ENCODE measurements around the gene TNFRSF18. TPM values are rescaled to one million over a fixed set of nuclear protein-coding genes. Genes with fewer than 3 reads are reported as not detected.

Gene TNFRSF18
- total RNA-seq, 1 donor from 2014 or later, result 0.47 TPM

DNA sequence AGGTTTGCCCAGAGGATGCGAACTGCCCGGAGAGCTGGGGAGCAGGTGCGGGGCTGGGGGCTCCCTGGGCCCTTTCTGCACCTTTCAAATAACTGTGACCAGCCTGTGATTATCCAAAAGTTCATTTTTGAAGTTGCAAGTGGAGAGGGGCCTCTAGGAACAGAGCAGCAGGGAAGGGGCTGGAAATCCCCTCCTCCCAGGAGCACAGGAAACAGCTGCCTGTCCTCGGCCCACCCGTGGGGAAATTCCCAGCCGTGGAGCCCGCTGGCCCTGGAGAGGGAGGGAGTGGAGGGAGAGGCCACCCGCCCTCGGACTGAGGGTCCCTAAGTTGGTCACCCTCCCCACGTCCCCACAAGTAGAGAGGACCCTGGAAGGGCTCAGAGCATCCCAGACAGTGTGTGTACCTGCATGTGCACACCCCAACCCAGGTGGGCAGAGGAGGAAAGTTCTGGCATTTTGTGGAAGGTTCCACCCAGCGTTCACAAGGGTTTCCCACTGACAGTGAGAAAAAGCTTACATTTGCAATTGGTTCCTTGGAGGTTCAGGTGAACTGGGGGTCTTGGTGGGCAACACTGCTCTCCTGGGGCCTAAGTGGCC, 8.8 kb upstream of the TNFRSF18 start:
- Histone ChIP-seq H3K9me3 (no peaks in the 10 kb centered on the region), H3K4me3 (no peak overlapping the region), H3K27ac (no peak overlapping the region), H3K27me3 (ENCODE audit: low read depth) (no peaks in the 10 kb centered on the region), H3K36me3 (peaks cover 41% of the 10 kb centered on the region), H3K4me1 (peaks cover 22% of the 10 kb centered on the region)
- TF ChIP-seq, protein P1, sequence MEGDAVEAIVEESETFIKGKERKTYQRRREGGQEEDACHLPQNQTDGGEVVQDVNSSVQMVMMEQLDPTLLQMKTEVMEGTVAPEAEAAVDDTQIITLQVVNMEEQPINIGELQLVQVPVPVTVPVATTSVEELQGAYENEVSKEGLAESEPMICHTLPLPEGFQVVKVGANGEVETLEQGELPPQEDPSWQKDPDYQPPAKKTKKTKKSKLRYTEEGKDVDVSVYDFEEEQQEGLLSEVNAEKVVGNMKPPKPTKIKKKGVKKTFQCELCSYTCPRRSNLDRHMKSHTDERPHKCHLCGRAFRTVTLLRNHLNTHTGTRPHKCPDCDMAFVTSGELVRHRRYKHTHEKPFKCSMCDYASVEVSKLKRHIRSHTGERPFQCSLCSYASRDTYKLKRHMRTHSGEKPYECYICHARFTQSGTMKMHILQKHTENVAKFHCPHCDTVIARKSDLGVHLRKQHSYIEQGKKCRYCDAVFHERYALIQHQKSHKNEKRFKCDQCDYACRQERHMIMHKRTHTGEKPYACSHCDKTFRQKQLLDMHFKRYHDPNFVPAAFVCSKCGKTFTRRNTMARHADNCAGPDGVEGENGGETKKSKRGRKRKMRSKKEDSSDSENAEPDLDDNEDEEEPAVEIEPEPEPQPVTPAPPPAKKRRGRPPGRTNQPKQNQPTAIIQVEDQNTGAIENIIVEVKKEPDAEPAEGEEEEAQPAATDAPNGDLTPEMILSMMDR (IDR thresholded peaks at IDR 0.05), result no peak
- intact Hi-C loops (cut with DNase I), result no loop called here
- DNase-seq (no peak), ATAC-seq (no peak)

DNA sequence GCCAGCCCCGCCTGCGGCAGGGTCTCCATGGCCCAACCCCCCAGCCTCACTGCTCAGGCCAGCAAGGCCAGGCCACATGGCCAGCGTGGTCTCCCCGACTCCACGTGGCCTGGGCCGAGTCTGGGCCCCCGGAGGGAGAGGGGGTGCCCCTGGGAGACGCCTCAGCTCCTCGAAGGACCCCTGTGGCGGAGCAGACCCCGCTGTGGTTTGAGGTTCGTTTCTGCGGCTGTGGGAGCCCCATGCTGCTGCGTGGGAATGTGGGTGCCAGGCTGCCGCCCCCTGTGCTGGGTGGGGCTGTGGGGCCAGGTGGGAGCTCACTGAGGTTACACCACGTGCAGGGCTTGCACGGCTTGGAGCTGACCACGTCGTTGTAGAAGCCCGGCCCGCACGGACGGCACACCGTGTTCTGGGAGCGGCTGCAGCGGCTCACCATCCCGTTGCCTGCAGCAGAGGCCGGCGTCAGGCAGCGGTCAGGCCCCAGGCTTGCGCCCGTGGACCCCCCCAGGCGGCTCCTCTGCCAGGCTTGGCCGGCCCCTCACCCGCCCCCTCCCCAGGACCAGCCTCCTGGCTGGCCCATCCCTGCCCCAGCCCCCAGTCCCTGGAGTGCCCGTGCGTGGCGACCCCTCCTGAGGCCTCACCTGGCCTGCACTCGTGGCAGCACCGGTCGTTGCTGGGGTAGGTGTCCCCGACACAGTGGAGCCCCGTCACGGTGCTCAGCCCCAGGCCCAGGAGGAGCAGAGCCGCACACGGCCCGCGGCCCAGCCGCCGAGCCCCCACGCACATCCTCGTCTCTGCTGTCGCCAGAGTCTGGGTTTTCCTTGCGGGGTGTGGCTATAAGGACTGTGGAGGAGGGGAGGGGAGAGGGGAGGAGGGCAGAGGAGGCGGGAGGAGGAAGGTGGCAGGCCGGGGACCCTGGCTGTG, 7.2 kb upstream of the TNFRSF18 start, which contains the start of gene TNFRSF4:
Gene TNFRSF4, minus strand, starts transcription at position 809 of the 921 bp plus-strand sequence. Its CDS starts 26 bp downstream, at position 783.
- DNase-seq (no peak), ATAC-seq (peak; percentile 13 to 15)
- Histone ChIP-seq H3K27me3 (ENCODE audit: low read depth) (peaks cover 2% of the 10 kb centered on the region), H3K36me3 (peaks cover 30% of the 10 kb centered on the region), H3K4me3 (peak within 1 kb of the TSS; percentile 54), H3K27ac (peak within 1 kb of the TSS; percentile 71), H3K9me3 (no peaks in the 10 kb centered on the region), H3K4me1 (peaks cover 22% of the 10 kb centered on the region)
- TF ChIP-seq, protein P1 (IDR thresholded peaks at IDR 0.05), result no peak
- intact Hi-C loops (cut with DNase I), result no loop called here

DNA sequence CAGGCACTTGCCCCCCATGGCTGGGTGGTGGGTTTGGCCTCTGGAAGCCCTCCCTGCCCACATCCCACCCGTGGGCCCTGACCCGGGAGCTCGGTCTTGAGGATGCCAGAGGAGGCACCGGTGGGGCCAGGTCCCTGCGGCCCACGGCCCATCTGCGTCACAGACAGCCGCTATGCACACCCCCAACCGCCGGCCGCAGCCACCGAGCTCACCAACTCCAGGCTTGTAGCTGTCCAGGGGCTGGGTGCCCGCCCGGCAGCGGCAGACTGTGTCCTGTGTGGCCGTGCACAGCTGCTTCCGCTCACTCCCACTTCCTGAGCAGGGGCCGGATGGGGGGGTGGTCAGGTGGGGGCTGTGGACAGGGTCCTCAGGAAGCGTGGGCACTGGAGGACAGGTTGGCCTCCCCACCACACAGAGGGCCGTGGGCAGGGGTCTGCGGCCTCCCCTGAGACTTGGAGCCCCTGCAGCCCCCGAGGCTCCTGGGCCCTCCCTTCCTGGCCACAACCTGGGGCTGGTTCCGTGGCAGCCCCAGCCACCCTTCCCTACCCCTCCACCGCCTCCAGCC, 6.5 kb upstream of the TNFRSF18 start:
- Histone ChIP-seq H3K9me3 (no peaks in the 10 kb centered on the region), H3K4me1 (peaks cover 22% of the 10 kb centered on the region), H3K27ac (peak overlapping the region; percentile 71), H3K4me3 (peak overlapping the region; percentile 54), H3K36me3 (peaks cover 22% of the 10 kb centered on the region), H3K27me3 (ENCODE audit: low read depth) (peaks cover 9% of the 10 kb centered on the region)
- peak; percentile 77 for DNase-seq
- ATAC-seq, result peak; percentile 31 to 61
- intact Hi-C loops (cut with DNase I), result no loop called here
- TF ChIP-seq, protein P1 (IDR thresholded peaks at IDR 0.05), result no peak

DNA sequence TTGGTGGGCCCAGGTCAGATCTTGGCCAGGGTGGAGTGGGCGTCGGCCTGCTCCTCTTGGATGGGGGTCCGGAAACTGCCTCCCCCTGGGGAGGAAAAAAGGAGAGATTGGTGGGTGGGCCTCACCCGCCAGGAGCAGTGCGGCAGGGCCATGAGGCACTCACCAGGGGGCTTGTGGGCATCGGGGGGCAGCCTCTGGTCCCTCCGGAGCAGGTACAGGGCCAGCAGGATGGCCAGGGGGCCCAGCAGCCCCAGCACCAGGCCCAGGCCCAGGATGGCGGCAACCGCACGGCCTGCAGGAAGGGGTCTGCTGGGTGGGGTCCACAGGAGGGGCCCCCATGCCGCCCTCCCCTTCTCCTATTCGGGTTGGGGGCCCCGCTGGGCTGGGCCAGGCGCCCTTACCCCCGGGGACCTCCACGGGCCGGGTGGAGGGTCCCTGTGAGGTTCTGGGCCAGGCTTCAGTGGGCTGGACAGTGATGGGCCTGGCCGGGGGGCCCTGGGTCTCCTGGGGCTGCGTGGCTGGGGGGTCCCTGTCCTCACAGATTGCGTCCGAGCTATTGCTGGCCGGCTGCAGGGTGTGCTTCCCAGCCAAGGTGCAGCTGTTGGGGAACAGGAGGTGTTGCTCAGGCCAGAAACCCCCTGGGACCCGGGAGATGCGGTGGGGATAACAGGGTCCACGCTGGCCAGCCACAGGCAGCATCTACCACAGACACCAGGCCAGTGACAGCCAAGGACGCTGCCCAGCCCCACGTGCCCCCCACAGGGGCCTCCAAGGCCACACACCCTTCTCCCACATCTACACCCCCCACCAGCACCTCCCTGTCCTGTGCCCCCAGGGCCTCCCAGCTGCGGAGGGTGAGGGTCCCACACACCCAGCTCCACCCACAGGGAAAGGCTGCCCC, 5.4 kb upstream of the TNFRSF18 start:
- ATAC-seq (no peak), DNase-seq (peak; percentile 38)
- TF ChIP-seq, protein P1 (IDR thresholded peaks at IDR 0.05), result no peak
- peaks cover 22% of the 10 kb centered on the region for H3K4me1 ChIP-seq
- H3K27ac ChIP-seq, result peak overlapping the region; percentile 71
- H3K4me3 ChIP-seq, result peak overlapping the region; percentile 54
- peaks cover 20% of the 10 kb centered on the region for H3K27me3 ChIP-seq (ENCODE audit: low read depth)
- intact Hi-C loops (cut with DNase I), result no loop called here
- H3K9me3 ChIP-seq, result no peaks in the 10 kb centered on the region
- peaks cover 11% of the 10 kb centered on the region for H3K36me3 ChIP-seq
